ENCODE data around the gene ATG2B.

DNA sequence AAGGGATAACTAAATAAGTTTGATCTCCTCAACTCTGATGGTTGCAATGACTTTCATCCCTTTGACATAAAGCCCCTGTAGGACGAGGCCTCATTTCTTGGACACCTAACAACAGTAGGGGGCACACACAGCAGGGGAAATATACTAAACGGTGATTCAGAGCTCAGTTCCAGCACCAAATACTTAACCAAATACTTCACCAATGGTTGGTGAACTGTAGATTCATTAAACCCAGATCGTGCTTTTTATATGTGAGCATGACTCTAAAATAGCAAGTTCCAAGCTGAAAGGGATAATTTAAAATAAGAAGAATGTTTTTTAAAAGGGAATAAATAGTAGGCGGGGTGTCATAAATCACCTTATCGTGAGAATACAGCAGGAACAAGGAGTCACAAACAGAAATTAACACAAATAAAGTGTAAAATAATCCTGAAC is 53.2 kb downstream of the ATG2B start:
- TF ChIP-seq POLR2A (IDR thresholded peaks at IDR 0.05) = no peak
- TF ChIP-seq, protein P1, sequence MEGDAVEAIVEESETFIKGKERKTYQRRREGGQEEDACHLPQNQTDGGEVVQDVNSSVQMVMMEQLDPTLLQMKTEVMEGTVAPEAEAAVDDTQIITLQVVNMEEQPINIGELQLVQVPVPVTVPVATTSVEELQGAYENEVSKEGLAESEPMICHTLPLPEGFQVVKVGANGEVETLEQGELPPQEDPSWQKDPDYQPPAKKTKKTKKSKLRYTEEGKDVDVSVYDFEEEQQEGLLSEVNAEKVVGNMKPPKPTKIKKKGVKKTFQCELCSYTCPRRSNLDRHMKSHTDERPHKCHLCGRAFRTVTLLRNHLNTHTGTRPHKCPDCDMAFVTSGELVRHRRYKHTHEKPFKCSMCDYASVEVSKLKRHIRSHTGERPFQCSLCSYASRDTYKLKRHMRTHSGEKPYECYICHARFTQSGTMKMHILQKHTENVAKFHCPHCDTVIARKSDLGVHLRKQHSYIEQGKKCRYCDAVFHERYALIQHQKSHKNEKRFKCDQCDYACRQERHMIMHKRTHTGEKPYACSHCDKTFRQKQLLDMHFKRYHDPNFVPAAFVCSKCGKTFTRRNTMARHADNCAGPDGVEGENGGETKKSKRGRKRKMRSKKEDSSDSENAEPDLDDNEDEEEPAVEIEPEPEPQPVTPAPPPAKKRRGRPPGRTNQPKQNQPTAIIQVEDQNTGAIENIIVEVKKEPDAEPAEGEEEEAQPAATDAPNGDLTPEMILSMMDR (IDR thresholded peaks at IDR 0.05) = no peak

Data from thyroid gland (tissue), 4 donors.